ENCODE data around the gene RYR3. TPM values are rescaled to one million over a fixed set of nuclear protein-coding genes. Genes with fewer than 3 reads are reported as not detected.

The RYR3 gene
- total RNA-seq, 1 experiment from 2014 or later: under 0.01 TPM

GRCh38 chr15:33641069-33641468 lies 330.3 kb downstream of the RYR3 start:
- no peak for DNase-seq (ENCODE audit: low read depth)

GRCh38 chr15:33644304-33644703 lies 333.5 kb downstream of the RYR3 start:
- peak; percentile 9 for DNase-seq (ENCODE audit: low read depth)

GRCh38 chr15:33646744-33647143 lies 336.0 kb downstream of the RYR3 start:
- DNase-seq (ENCODE audit: low read depth): no peak

- no peak for DNase-seq (ENCODE audit: low read depth)
Measured at GRCh38 chr15:33649217-33649933, 338.6 kb downstream of the RYR3 start.

GRCh38 chr15:33654860-33655259 lies 344.1 kb downstream of the RYR3 start:
- DNase-seq (ENCODE audit: low read depth): peak; percentile 25

GRCh38 chr15:33655488-33655887 lies 344.7 kb downstream of the RYR3 start:
- no peak for DNase-seq (ENCODE audit: low read depth)

GRCh38 chr15:33656168-33656567 lies 345.4 kb downstream of the RYR3 start:
- peak; percentile 6 for DNase-seq (ENCODE audit: low read depth)

GRCh38 chr15:33660151-33660550 lies 349.4 kb downstream of the RYR3 start:
- no peak for DNase-seq (ENCODE audit: low read depth)

- DNase-seq (ENCODE audit: low read depth): no peak
Measured at GRCh38 chr15:33662014-33662413, 351.2 kb downstream of the RYR3 start.

- DNase-seq (ENCODE audit: low read depth): no peak
Measured at GRCh38 chr15:33664947-33665346, 354.2 kb downstream of the RYR3 start.

- DNase-seq (ENCODE audit: low read depth): no peak
Measured at GRCh38 chr15:33670567-33670966, 359.8 kb downstream of the RYR3 start.

- no peak for DNase-seq (ENCODE audit: low read depth)
Measured at GRCh38 chr15:33671456-33671855, 360.7 kb downstream of the RYR3 start.

GRCh38 chr15:33675246-33675645 lies 364.5 kb downstream of the RYR3 start:
- DNase-seq (ENCODE audit: low read depth): peak; percentile 37

- no peak for DNase-seq (ENCODE audit: low read depth)
Measured at GRCh38 chr15:33677238-33677830, 366.6 kb downstream of the RYR3 start.

GRCh38 chr15:33678176-33678575 lies 367.4 kb downstream of the RYR3 start:
- no peak for DNase-seq (ENCODE audit: low read depth)

GRCh38 chr15:33678602-33679001 lies 367.8 kb downstream of the RYR3 start:
- no peak for DNase-seq (ENCODE audit: low read depth)

- DNase-seq (ENCODE audit: low read depth): peak; percentile 75
Measured at GRCh38 chr15:33679061-33679460, 368.3 kb downstream of the RYR3 start.

- no peak for DNase-seq (ENCODE audit: low read depth)
Measured at GRCh38 chr15:33680336-33680735, 369.6 kb downstream of the RYR3 start.

- DNase-seq (ENCODE audit: low read depth): no peak
Measured at GRCh38 chr15:33693166-33693800, 382.5 kb downstream of the RYR3 start.

- no peak for DNase-seq (ENCODE audit: low read depth)
Measured at GRCh38 chr15:33698126-33698525, 387.4 kb downstream of the RYR3 start.

GRCh38 chr15:33699145-33699544 lies 388.4 kb downstream of the RYR3 start:
- no peak for DNase-seq (ENCODE audit: low read depth)

GRCh38 chr15:33699691-33700447 lies 389.1 kb downstream of the RYR3 start:
- DNase-seq (ENCODE audit: low read depth): peak; percentile 29

Data from RPMI7951 (cell line).